IMR-90 (cell line): Measurements from ENCODE around the gene RABGGTB. TPM values are rescaled to one million over a fixed set of nuclear protein-coding genes. Genes with fewer than 3 reads are reported as not detected.

Experiments
- ATAC-seq: fragments of 200-7000 bp; cut with Tn5 transposase; 2 replicates; pipeline ENCODE4 v1.9.1; 2020; ENCODE audit warnings: low read depth, mild to moderate bottlenecking, moderate library complexity
- BruUV-seq: library from RNA; stranded (reverse); fragments of 400-500 nt; replicated peaks from 2 replicates; lab custom pipeline; 2021; lab: Mats Ljungman, UMichigan
- CTCF ChIA-PET: fragments of 300-600 bp; formaldehyde crosslinking; extraction: SDS; loops from one replicate; lab custom pipeline; 2021; ENCODE audit warnings: antibody characterized with exemption; lab: Yijun Ruan, JAX
- POLR2A ChIA-PET: fragments of 300-600 bp; sonication (Branson Sonifier 250); formaldehyde crosslinking; loops from one replicate; lab custom pipeline; 2022; ENCODE audit warnings: antibody characterized with exemption; ENCODE audit not compliant: unreplicated experiment; lab: Charles Lee
- DNase-seq: peaks from one replicate; pipeline ENCODE4 v3.0.0; 2013
- H2AFZ ChIP-seq: replicated peaks from 2 replicates; pipeline ENCODE3; 2013; ENCODE audit warnings: low read length, mild to moderate bottlenecking; ENCODE audit not compliant: poor library complexity
- H2AK5ac ChIP-seq: 2 replicates; pipeline ENCODE4 v1.6.1; 2013; ENCODE audit warnings: low read depth, low read length, inconsistent platforms
- H2AK9ac ChIP-seq: replicated peaks from 2 replicates; pipeline ENCODE3; 2013; ENCODE audit warnings: mild to moderate bottlenecking, low read depth, low read length, moderate library complexity; ENCODE audit not compliant: poor library complexity
- H2BK120ac ChIP-seq: 2 replicates; pipeline ENCODE4 v1.6.1; 2013; ENCODE audit warnings: low read depth, low read length, inconsistent platforms
- H2BK15ac ChIP-seq: 3 replicates; pipeline ENCODE4 v1.6.1; 2013; ENCODE audit warnings: low read depth, low read length, inconsistent platforms
- H2BK20ac ChIP-seq: 2 replicates; pipeline ENCODE4 v1.6.1; 2013; ENCODE audit warnings: low read depth, mild to moderate bottlenecking, inconsistent platforms, low read length, moderate library complexity
- H2BK5ac ChIP-seq: 2 replicates; pipeline ENCODE4 v1.6.1; 2013; ENCODE audit warnings: mild to moderate bottlenecking, low read depth, low read length, inconsistent platforms; ENCODE audit not compliant: poor library complexity, severe bottlenecking
- H3K14ac ChIP-seq: replicated peaks from 2 replicates; pipeline ENCODE4 v1.6.1; 2013; ENCODE audit warnings: low read depth, low read length, inconsistent platforms
- H3K18ac ChIP-seq: 2 replicates; pipeline ENCODE4 v1.6.1; 2013; ENCODE audit warnings: low read depth, low read length, control low read depth
- H3K23ac ChIP-seq: 2 replicates; pipeline ENCODE4 v1.6.1; 2013; ENCODE audit warnings: low read depth, low read length, inconsistent platforms
- H3K27ac ChIP-seq: 2 replicates; pipeline ENCODE4 v1.5.1; 2013; ENCODE audit warnings: mild to moderate bottlenecking, control low read depth, low read length; ENCODE audit not compliant: insufficient read depth
- H3K27me3 ChIP-seq: 2 replicates; pipeline ENCODE4 v1.6.1; 2013; ENCODE audit warnings: low read length; ENCODE audit not compliant: control insufficient read depth, insufficient read depth
- H3K36me3 ChIP-seq: 2 replicates; pipeline ENCODE4 v1.6.1; 2013; ENCODE audit warnings: low read length, mixed read lengths; ENCODE audit not compliant: control insufficient read depth, insufficient read depth
- H3K4ac ChIP-seq: 2 replicates; pipeline ENCODE4 v1.6.1; 2013; ENCODE audit warnings: low read depth, low read length, inconsistent platforms
- H3K4me1 ChIP-seq: 2 replicates; pipeline ENCODE4 v1.6.1; 2013; ENCODE audit warnings: low read length, mixed read lengths; ENCODE audit not compliant: control insufficient read depth, insufficient read depth
- H3K4me2 ChIP-seq: 2 replicates; pipeline ENCODE4 v1.6.1; 2013; ENCODE audit warnings: low read depth, mild to moderate bottlenecking, control low read depth, low read length, moderate library complexity
- H3K4me3 ChIP-seq: 2 replicates; pipeline ENCODE4 v1.5.1; 2013; ENCODE audit warnings: low read depth, mild to moderate bottlenecking, control low read depth, low read length, moderate library complexity; ENCODE audit not compliant: insufficient read depth
- H3K56ac ChIP-seq: 2 replicates; pipeline ENCODE4 v1.6.1; 2013; ENCODE audit warnings: low read length, inconsistent platforms; ENCODE audit not compliant: insufficient read depth; ENCODE audit errors: extremely low read depth
- H3K79me1 ChIP-seq, 2 experiments: 2 replicates each; pipeline ENCODE4 v1.6.1; 2013; ENCODE audit warnings: low read length in 2 of 2, inconsistent platforms in 1 of 2, low read depth in 1 of 2
- H3K9ac ChIP-seq: 2 replicates; pipeline ENCODE4 v1.6.1; 2013; ENCODE audit warnings: low read depth, low read length, control low read depth
- H3K9me1 ChIP-seq: 2 replicates; pipeline ENCODE4 v1.6.1; 2013; ENCODE audit warnings: low read length, inconsistent platforms; ENCODE audit not compliant: insufficient read depth
- H3K9me3 ChIP-seq: 2 replicates; pipeline ENCODE4 v1.6.1; 2013; ENCODE audit warnings: low read length; ENCODE audit not compliant: control insufficient read depth, insufficient read depth
- H4K20me1 ChIP-seq: 2 replicates; pipeline ENCODE4 v1.6.1; 2013; ENCODE audit warnings: low read length, inconsistent platforms; ENCODE audit not compliant: insufficient read depth
- H4K5ac ChIP-seq: 2 replicates; pipeline ENCODE4 v1.6.1; 2013; ENCODE audit warnings: mild to moderate bottlenecking, low read depth, low read length, control low read depth
- H4K8ac ChIP-seq, 2 experiments: 2 replicates each; pipeline ENCODE4 v1.6.1; 2013; ENCODE audit warnings: low read depth in 2 of 2, low read length in 2 of 2, control low read depth in 1 of 2, inconsistent platforms in 1 of 2
- H4K91ac ChIP-seq: 2 replicates; pipeline ENCODE4 v1.6.1; 2013; ENCODE audit warnings: low read depth, low read length, inconsistent platforms; ENCODE audit not compliant: insufficient read depth
- CEBPB ChIP-seq: IDR thresholded peaks from 2 replicates; pipeline ENCODE4 v1.6.1; 2012; ENCODE audit warnings: low read depth, low read length, improper control_type of control experiment
- CHD1 ChIP-seq: IDR thresholded peaks from 2 replicates; pipeline ENCODE4 v1.6.1; 2012; ENCODE audit warnings: low read depth, low read length, improper control_type of control experiment
- CTCF ChIP-seq: conservative IDR thresholded peaks from 2 replicates; pipeline ENCODE4 v1.5.1; 2012; ENCODE audit warnings: mild to moderate bottlenecking, low read depth, low read length, improper control_type of control experiment
- ELK1 ChIP-seq: fragments of 150-350 bp; IDR thresholded peaks from 2 replicates; pipeline ENCODE4 v1.6.1; 2016; ENCODE audit warnings: low read depth, mild to moderate bottlenecking, low read length, moderate library complexity, borderline replicate concordance
- MAFK ChIP-seq: IDR thresholded peaks from 2 replicates; pipeline ENCODE4 v1.6.1; 2012; ENCODE audit warnings: low read depth, low read length, improper control_type of control experiment
- MXI1 ChIP-seq: IDR thresholded peaks from 2 replicates; pipeline ENCODE4 v1.6.1; 2012; ENCODE audit warnings: low read depth, mild to moderate bottlenecking, low read length, moderate library complexity, borderline replicate concordance
- WGBS, 2 experiments: methylation state at CpG; one replicate each; pipeline versions ENCODE4 v1.1.5 to v1.1.7; 2013; ENCODE audit warnings: missing lambda C conversion rate in 2 of 2; ENCODE audit not compliant: insufficient read length in 1 of 2; ENCODE audit errors: extremely low coverage in 2 of 2; 5-methylcytosine and 5-hydroxymethylcytosine counted together
- dilution Hi-C: fragments of 300-500 bp; cut with HindIII; formaldehyde crosslinking; loops from one replicate; pipeline ENCODE4 v1.14.3; 2018; ENCODE audit warnings: low sequenced_read_pairs; ENCODE audit not compliant: unreplicated experiment
- in situ Hi-C: fragments of 300-500 bp; cut with MboI; formaldehyde crosslinking; loops from 3 replicates; pipeline ENCODE4 v1.14.3; 2019; ENCODE audit warnings: low sequenced_read_pairs, inconsistent platforms, mixed read lengths
- intact Hi-C: fragments of 100-400 bp; cut with micrococcal nuclease; formaldehyde crosslinking; loops from 2 replicates; pipeline ENCODE4 v1.10.0; 2022
- polyA plus RNA-seq, 3 experiments: library from polyadenylated mRNA; depleted of rRNA; stranded (reverse); fragments of >200 nt; gene quantifications; 2 replicates each; pipeline ENCODE4 v1.2.3, GENCODE V29; 2012; ENCODE audit warnings: low replicate concordance in 1 of 3
- total RNA-seq: library from RNA; depleted of rRNA; stranded (reverse); fragments of >200 nt; gene quantifications from 2 replicates; pipeline ENCODE4 v1.2.3, GENCODE V29; 2012

RABGGTB gene
- total and polyA plus RNA-seq, 2 of the 4 experiments (the other 2 are of a cell fraction), result 48.2 to 76.0 TPM

GRCh38 chr1:75789988-75790387 lies 3.9 kb downstream of the RABGGTB start (continued):
- TF ChIP-seq ELK1, result no peak
- no peak for TF ChIP-seq MAFK
- no peak for TF ChIP-seq CHD1

- CTCF ChIA-PET, result no interaction called here
- H3K4me2 ChIP-seq, result peak overlapping the region; percentile 34; the same call in 1 of the 2 replicates
- WGBS, 2 experiments, result no CpG with 5 or more reads among the region's 1 CpG
Observed at GRCh38 chr1:75791022-75791421, 5.0 kb downstream of the RABGGTB start.

More at GRCh38 chr1:75791022-75791421, 5.0 kb downstream of the RABGGTB start:
- POLR2A ChIA-PET, result no interaction called here
- BruUV-seq, result no TSS peak
- Histone ChIP-seq H4K20me1 (peaks cover 65% of the 10 kb centered on the region), H4K5ac (no peak overlapping the region), H2BK5ac (no peak overlapping the region), H2AK9ac (no peak overlapping the region), H2BK20ac (no peak overlapping the region), H3K4ac (no peak overlapping the region), H3K4me3 (no peak overlapping the region), H2AFZ (no peak overlapping the region), H3K9ac (no peak overlapping the region), H3K23ac (no peak overlapping the region), H3K14ac (no peak overlapping the region), H4K91ac (no peak overlapping the region), H3K9me3 (no peaks in the 10 kb centered on the region), H3K18ac (no peak overlapping the region), H3K79me1 (peaks cover 5 to 31% of the 10 kb centered on the region in 2 experiments; a peak in 2 of 4 replicates), H3K56ac (no peak overlapping the region), H3K27me3 (no peaks in the 10 kb centered on the region), H3K4me1 (peaks cover 2% of the 10 kb centered on the region; the same call in 1 of the 2 replicates), H3K27ac (no peak overlapping the region), H2BK120ac (no peak overlapping the region), H2AK5ac (no peak overlapping the region), H2BK15ac (no peak overlapping the region), H3K36me3 (peaks cover 35% of the 10 kb centered on the region), H3K9me1 (0 out of 2 replicates have a peak, but pooled peaks cover 2% of the 10 kb centered on the region), H4K8ac (no peak overlapping the region)
- DNase-seq (peak; percentile 52), ATAC-seq (no peak)
- TF ChIP-seq MXI1 (no peak), MAFK (no peak), CTCF (no peak), CEBPB (0 out of 2 replicates have a peak, but pooled peaks have one; percentile 30)
- in situ Hi-C loops (loop anchor here (10.0 kb wide), 1 partner anchor 284 kb away; the partner anchor contains the start of gene ST6GALNAC3), intact Hi-C loops (loop anchor here (10.0 kb wide), 1 partner anchor 526 kb away; no protein-coding TSS in a partner anchor), dilution Hi-C loops (no loop called here)
